Measurements from ENCODE around the gene DAZAP1.
"Not testable (repeated sequence)": the region's sequence is repeated elsewhere in the genome, so short reads cannot be mapped to it uniquely, and the experiment has no call there.

Gene DAZAP1

DNA sequence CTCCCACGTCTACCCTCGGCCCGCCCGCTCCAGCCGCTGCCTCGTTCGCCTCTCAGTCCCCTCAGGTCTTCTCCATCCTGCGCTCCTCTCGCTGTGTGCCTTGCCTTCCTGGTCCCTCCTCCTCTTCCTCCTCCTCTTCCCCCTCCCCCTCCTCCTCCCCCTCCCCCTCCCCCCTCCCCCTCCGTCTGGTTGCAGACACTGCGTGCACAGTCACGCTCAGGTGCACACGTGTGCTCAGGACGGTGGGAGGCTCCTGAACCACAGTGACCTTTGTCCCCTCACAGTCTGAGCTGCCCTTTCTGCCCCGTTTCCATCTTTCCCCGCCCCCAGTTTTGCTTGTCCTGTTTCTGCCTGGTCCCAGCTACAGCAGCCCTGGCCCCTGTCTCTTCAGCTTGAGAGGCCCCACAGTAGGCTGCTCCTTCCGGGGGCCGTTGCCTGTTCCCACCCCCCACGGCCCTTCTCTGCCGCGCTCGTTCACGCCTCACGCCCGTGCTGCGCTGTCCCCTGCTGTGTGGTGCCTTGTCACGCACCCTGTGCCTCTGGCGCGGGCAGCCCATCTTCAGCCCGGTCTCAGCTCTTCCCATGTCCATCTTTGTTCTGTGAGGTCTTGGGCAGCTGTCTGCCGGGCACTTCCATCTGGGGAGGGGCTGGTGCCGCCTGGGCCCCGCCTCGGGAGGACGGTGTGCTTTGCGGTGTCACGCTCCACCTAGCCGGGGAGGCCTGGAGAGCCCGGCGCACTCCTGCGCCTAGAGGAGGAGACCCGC is 17.0 kb downstream of the DAZAP1 start:
- no peak for DNase-seq (ENCODE audit: low read depth in 2 of 2)

DNA sequence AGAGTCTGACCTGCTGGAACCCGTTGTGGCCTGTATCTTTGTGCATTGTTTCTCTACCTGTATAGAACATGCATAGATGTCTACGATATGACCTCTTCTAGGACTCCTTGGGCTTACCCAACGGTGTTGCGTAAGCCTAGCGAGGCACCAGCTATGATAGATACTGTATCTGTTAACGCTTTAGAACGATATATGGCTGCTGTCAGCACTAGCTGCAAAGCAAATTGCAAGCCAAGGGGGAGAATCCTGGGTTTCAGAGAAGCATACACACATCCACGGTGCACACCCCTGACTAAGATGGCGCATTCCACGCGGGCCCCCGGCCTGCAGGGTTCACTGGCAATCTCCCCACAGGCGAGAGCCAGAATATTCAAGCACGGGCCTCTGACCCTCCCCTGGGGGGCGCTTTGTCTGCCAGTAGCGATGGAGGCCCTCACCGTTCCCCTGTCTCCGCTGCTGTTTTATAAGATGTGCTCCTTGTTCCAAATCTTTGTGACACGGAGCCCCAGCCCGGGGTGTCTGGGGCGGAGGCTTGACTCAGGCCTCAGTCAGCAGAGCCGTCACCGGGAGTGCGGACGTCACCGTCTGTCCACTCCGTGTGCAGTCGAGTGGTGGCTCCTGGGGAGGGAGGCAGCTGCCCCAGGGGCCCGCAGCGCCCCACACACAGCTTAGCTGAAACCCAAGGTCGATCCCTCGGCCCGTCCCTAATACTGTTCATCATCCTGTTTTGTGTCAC is 17.9 kb downstream of the DAZAP1 start:
- DNase-seq (ENCODE audit: low read depth in 2 of 2), result no peak

- DNase-seq (ENCODE audit: low read depth in 2 of 2), result no peak
Observed at GRCh38 chr19:1425902-1426301, 18.5 kb downstream of the DAZAP1 start.

GRCh38 chr19:1426736-1427135 is 19.4 kb downstream of the DAZAP1 start:
- DNase-seq (ENCODE audit: low read depth in 2 of 2), result no peak

DNA sequence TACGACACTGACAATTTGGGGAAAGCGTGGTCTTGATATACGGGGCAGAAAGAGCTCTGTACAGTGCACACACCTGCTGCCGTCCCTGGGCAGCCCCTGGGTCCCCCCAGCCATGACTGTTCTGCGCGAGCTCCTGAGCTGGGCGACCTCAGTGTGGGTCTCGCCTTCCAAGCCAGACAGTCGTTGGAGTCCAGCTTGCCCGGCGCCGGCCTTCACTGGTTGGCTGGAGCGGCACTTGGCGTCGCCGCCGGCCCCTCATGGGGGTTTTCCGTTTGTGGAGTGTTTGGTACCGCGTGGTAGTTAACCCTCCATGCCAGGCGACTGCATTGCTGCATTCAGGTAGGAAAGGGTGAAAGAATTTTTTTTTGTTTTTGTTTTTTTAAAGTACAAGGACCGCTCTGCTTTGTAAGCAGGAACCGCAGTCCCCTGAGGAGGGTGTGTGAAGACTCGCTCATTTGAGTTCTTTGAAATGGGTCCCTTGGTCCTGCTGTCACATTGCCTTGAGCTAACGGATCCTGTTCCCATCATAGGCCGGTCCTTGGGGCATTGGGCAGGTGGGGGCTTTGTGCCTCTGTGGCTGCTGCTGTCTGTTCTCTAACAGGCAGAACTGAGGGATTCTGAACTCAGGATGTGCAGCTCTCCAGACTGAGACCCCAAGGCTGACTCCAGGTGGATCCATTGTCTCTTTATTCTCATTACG is 20.0 kb downstream of the DAZAP1 start:
- DNase-seq (ENCODE audit: low read depth in 2 of 2), result no peak

DNA sequence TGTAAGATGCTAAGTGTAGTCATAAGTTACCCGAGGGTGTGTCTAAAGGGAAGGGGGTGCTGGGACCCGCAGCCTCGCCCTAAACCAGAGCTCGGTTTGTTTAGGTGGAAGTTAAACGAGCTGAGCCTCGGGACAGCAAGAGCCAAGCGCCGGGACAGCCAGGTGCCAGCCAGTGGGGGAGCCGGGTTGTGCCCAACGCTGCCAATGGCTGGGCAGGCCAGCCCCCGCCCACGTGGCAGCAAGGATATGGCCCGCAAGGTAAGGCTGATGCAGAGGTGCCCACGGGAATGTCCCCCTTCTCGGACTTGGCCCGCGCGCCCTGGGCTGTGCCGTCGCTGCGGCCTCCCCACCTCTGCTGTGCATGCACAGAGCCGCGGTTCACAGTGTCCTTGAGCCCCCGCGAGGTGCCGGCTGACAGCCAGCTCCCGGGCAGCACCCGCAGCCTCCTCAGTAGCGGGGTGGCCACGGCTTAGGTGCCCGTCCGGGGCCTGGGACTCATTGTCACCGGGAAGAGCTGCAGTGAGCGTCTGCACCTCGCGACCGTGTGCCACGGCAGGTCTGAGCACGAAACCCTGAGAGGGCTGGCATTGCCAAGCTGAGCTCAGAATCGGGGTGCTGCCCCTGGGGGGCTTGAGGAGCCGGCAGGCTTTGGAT is 21.5 kb downstream of the DAZAP1 start:
- DNase-seq (ENCODE audit: low read depth in 2 of 2), result no peak

- no peak for DNase-seq (ENCODE audit: low read depth in 2 of 2)
Observed at GRCh38 chr19:1429750-1430149, 22.4 kb downstream of the DAZAP1 start.

- DNase-seq (ENCODE audit: low read depth in 2 of 2), result no peak
Observed at GRCh38 chr19:1430246-1430645, 22.9 kb downstream of the DAZAP1 start.

GRCh38 chr19:1431759-1432506 is 24.5 kb downstream of the DAZAP1 start:
- DNase-seq (ENCODE audit: low read depth in 2 of 2), result no peak

DNA sequence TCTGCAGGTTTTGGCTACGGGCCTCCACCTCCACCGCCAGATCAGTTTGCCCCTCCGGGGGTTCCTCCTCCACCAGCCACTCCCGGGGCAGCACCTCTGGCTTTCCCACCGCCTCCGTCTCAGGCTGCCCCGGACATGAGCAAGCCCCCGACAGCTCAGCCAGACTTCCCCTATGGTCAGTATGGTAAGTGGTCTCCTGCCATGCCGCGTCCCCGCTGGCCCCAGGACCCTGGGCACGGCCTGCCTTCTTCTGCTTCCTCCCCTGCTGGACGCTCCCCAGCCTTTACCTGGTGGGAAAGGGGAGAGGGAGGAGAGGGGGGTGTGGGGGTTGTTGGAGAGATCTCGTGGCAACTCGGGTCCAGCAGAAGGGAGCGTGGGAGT is 25.1 kb downstream of the DAZAP1 start:
- no peak for DNase-seq (ENCODE audit: low read depth in 2 of 2)

- DNase-seq (ENCODE audit: low read depth in 2 of 2), result no peak
Observed at GRCh38 chr19:1433119-1434039, 26.0 kb downstream of the DAZAP1 start.

GRCh38 chr19:1434040-1434366 is 26.6 kb downstream of the DAZAP1 start:
- DNase-seq (ENCODE audit: low read depth in 2 of 2), result no peak

DNA sequence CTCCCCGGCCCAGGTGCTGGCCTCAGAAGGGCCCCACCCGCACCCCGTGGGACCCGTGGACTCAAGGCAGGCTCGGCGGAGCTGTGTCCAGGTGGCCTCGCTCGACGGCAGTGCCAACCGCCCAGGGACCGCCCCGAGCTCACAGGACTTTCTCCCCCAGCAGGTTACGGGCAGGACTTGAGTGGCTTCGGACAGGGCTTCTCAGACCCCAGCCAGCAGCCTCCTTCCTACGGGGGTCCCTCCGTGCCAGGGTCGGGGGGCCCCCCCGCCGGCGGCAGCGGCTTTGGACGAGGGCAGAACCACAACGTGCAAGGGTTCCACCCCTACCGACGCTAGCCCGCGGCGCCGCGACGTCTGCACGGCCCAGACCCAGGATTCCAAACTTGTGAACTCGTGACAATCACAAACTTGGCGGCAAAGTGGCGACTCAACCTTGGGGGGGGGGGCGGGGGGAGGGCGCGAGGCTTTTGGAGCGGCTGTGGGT is 27.2 kb downstream of the DAZAP1 start:
- DNase-seq (ENCODE audit: low read depth in 2 of 2), result no peak

- DNase-seq (ENCODE audit: low read depth in 2 of 2), result no peak
Observed at GRCh38 chr19:1435378-1435989, 28.1 kb downstream of the DAZAP1 start.

DNA sequence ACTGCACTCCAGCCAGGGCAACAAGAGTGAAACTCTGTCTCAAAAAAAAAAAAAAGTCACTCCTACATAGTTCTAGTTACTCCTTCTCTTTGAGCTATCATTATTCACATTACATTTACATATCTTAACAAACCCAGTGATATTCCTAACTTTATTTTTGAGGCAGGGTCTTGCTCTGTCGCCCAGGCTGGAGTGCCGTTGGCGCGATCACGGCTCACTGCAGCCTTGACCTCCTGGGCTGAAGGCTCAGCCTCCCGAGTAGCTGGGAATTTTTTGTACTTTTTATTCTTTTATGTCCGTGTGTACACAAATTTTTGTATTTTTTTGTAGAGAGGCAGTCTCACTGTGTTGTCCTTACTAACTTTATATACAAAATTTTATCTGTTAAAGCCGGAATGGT is 30.2 kb downstream of the DAZAP1 start:
- DNase-seq (ENCODE audit: low read depth in 2 of 2), result no peak

GRCh38 chr19:1438035-1438932 is 30.9 kb downstream of the DAZAP1 start, which contains the start of gene RPS15:
RPS15 (plus strand) TSS chr19:1438396; CDS start chr19:1438426, 30 bp downstream.
- DNase-seq (ENCODE audit: low read depth in 2 of 2), result peak; percentile 91 to 92

DNA sequence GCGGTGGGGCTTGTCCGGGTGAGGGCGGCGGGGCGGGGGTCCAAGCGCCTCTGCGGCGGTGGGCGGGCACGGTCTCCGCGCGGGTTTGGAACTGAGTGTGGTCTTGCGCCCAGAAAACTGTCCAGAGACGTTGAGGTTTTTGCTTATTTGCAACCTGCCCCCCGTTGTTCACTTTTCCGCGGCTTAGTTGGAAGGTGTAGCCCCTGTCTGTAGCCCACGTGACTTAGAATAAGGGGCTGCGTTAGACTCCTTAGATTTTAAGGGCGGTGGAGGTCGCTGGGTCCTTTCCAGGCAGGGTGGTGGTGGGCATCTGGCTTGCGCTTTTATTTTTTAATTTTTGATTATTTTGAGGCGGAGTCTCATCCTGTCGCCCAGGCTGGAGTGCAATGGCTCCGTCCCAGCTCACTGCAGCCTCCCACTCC is 31.6 kb downstream of the DAZAP1 start:
- no peak for DNase-seq (ENCODE audit: low read depth in 2 of 2)

DNA sequence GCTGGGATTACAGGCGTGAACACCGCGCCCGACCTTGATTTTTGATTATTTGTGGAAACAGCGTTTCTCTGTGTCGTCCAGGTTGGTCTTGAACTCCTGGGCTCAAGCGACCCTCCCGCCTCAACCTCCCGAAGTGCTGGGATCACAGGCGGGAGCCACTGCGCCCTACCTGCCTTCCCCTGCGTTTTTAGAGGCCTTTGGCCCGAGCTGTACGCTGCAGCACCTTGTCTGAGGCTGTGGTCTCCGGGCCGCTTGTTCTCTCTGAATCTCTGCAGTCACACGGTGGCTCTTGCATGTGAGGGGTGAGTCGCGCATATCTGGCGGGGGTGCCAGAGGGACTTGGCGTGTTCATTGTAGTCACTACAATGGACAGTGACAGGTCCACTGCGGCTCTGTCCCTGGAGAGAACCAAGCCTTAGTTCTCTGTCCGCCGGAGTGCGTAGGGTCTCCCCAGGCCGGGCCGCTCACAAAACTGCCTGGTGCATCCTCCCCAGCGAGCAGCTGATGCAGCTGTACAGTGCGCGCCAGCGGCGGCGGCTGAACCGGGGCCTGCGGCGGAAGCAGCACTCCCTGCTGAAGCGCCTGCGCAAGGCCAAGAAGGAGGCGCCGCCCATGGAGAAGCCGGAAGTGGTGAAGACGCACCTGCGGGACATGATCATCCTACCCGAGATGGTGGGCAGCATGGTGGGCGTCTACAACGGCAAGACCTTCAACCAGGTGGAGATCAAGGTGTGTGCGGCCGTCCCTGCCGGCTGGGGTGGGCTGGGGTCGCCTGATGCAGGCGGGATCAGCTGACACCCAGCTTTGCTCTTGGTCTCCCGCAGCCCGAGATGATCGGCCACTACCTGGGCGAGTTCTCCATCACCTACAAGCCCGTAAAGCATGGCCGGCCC is 32.4 kb downstream of the DAZAP1 start:
- DNase-seq (ENCODE audit: low read depth in 2 of 2), result not testable (repeated sequence)

All from stimulated activated CD4-positive, alpha-beta T cell treated with anti-CD3 and anti-CD28 coated beads, Interleukin-1b, Interleukin-23, amount 100 ng/mL, for 1 hour (primary cell).